OCI-M2 (cell line): ENCODE data around the gene ARHGEF28.

Experiments used
- DNase-seq: peaks from one replicate; lab custom pipeline; 2025; ENCODE audit not compliant: unreplicated experiment; lab: John Stamatoyannopoulos, UW

ARHGEF28 gene

GRCh38 chr5:73780302-73781080 lies 154.5 kb downstream of the ARHGEF28 start:
- no peak for DNase-seq

DNA sequence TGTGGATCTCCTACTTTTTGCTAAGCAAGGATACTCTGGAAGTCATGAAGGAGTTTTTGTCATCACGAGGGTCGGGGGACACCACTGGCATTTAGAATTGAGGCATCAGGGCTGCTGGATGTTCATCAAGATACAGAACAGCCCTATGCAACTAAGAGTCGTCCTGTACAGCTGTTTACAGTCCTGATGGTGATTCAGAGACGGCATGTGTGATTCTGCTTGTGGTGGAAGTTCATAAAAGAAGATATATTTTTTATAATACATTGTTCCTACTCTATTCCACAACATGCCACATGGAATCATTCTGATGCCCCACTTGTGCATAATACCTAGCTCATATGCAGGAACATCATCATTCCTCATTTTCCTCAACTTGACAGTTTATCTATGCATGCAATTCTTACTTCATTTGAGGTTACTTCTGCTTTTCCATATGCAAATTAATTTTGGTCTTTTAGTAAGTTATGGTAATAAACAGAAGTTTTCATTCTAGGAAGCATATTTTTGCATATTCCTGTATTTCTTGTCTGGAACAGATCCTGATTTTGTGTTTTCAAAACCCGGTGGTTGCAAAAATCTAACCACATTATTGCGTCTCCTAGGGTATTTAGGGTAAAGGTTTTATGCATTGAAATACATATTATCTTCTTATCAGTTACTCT lies 155.2 kb downstream of the ARHGEF28 start:
- no peak for DNase-seq

- DNase-seq, result no peak
Measured at GRCh38 chr5:73783828-73784227, 157.8 kb downstream of the ARHGEF28 start.

- no peak for DNase-seq
Measured at GRCh38 chr5:73786043-73786831, 160.2 kb downstream of the ARHGEF28 start.

DNA sequence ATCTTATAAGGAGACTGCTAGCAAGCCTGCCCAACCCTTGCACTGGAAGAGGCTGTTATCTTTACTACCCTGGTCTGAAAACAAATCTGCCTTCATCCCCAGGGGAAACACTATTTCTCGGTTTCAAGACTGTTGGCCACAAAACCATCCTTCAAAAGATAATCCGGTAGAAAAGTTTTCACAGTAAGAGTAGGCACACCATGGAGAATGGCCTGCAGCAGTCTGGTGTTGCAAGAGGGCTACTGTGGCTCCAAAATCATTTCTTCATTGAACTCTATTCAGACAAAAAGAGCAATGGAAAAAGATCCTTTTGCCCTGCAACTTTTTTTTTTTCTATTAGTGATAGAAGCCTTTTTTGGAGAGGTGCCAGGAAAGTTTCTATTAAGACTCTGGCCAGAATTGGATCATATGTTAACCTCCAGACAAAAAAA lies 163.9 kb downstream of the ARHGEF28 start:
- DNase-seq, result no peak

DNA sequence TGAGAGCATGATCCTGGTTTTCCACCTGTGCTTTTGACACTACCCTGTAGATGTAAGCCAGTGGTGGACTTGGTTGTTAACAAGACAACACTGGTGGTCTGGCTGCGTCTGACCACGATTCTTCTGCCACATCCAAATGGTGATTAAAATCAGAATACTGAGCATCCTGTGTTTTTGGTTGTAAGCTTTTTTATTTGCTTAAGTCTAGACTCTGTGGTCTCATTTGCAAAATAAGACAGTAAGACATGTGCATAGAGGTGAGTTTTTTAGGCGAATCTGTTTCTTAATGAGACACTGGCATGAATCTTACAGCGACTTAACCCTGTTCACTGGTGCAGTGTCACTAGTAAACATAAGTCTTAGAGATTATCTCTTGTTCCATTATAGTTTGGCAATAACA lies 165.4 kb downstream of the ARHGEF28 start:
- DNase-seq, result no peak

GRCh38 chr5:73792687-73793320 lies 166.8 kb downstream of the ARHGEF28 start:
- no peak for DNase-seq

GRCh38 chr5:73793911-73794310 lies 167.9 kb downstream of the ARHGEF28 start:
- DNase-seq, result no peak

GRCh38 chr5:73796164-73797131 lies 170.5 kb downstream of the ARHGEF28 start:
- no peak for DNase-seq

GRCh38 chr5:73797132-73797510 lies 171.1 kb downstream of the ARHGEF28 start:
- no peak for DNase-seq

DNA sequence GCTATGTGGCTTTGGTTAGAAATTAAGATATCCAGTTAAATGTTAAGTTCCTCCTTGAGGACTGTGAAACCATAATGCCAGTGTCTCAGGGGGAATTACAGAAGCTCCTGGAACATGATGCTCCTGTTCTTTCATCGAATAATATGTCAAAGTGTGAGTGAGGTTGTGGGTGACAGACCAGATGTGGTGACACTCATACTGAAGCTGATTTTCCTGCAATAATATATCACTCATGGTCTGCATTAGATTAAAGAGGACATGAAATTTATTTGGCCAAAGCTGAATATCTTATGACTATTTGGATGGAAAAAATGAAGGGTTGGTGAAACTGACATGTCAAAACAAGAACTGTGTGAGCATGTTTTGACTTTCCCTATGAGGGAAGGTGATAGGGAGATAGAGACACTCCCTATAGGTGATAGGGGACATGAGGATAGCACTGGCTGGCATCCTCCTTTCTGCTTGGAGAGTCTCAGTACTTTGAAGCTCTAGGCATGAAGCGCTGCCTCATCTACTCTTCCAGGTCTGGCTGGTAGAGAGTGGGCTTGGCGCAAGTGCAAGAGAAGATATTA lies 173.5 kb downstream of the ARHGEF28 start:
- no peak for DNase-seq

- DNase-seq, result no peak
Measured at GRCh38 chr5:73801686-73802085, 175.7 kb downstream of the ARHGEF28 start.

- no peak for DNase-seq
Measured at GRCh38 chr5:73805449-73805848, 179.5 kb downstream of the ARHGEF28 start.

GRCh38 chr5:73808911-73809310 lies 182.9 kb downstream of the ARHGEF28 start:
- no peak for DNase-seq

- DNase-seq, result no peak
Measured at GRCh38 chr5:73810429-73810828, 184.4 kb downstream of the ARHGEF28 start.

DNA sequence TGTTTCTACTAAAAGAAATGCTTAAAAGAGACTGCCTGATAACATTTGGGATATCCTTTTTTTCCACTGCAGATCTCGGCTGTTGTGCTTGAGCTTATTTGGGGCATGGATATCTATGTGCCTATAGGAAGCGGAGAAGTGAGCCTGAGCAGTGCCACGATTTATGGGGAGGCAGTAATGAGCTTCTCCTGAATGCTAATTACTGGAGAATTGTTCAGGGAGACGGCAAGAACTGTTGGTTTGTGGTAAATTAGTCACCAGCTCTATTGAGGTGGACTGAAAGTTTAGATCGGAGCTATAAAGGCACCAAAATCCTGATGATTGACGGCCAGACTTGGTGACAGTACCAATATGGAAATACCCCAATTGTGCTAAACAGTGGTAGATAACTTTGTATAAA lies 186.5 kb downstream of the ARHGEF28 start:
- no peak for DNase-seq

DNA sequence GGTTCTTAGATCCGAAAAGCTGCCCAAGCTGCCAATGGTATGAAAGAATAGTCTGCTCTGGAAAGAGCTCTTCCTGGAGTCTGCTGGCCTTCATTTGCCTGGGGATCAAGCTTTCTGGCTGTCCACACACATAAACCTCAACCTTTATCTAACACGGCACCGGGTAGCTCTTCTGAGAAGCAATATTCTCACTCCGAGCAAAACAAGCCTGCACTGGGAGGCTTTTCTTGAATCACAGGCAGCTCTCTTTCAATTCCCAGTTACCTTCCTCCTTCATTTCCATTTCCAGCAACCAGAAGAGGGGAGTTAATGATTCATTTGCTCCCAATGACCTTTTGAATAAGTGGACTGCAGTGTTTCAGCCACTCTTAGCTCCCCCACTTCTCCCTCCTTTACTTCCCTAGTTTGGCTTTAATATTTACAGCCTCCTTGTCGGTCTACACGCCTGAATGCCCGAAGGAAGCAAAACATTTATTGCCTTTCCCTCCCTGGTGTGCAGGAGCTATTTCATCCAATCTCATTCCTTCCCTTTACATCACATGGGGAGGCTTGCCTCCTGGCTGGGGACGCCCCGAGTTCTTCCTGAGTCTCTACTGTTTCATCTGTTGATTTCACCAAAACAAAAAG lies 187.1 kb downstream of the ARHGEF28 start:
- DNase-seq, result no peak

DNA sequence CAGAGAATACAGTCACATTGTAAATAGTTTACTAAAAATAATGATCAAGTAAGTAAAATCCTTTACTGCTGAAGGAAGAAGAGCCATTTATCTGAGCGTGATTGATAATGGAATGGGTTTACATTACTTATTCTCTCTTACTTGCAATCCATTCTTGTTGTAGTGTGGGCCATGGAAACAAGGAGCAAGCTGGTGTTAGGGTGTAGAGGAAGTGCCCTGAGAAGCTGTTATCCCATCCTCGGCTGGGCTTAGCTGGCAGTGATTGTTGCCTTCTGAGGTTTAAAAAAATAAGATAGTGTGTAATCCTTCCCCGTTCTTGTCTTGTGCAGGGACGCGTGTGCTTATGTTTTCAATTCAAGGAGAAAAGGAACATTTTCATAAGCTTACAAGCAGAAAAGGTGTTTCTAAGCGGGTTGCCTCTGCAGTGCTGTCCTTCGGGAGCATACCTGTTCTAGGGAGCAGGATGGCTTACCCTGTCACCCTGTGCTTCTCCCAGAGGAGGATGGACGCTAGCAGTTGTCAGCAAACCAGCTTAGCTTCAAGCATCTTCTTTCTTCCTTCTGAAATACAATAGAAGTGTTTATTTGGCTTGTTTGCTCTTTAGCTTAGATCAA lies 188.3 kb downstream of the ARHGEF28 start:
- no peak for DNase-seq

- DNase-seq, result no peak
Measured at GRCh38 chr5:73815631-73816030, 189.6 kb downstream of the ARHGEF28 start.
